ENCODE results near the gene SHC3. TPM values are rescaled to one million over a fixed set of nuclear protein-coding genes. Genes with fewer than 3 reads are reported as not detected.
A peak's percentile ranks its signal among the peaks of the same experiment; 100 is the strongest.

The SHC3 gene
- total RNA-seq, 6 donors from 2014 or later: 11.0 to 22.0 (median 14.0) TPM

- DNase-seq (no peak), ATAC-seq (ENCODE audit: low FRiP score in 2 of 2) (peak; percentile 37 to 89)
- Histone ChIP-seq H3K36me3 (no peaks in the 10 kb centered on the region), H3K4me3 (no peak overlapping the region), H3K27me3 (no peaks in the 10 kb centered on the region), H3K9me3 (no peaks in the 10 kb centered on the region), H3K4me1 (peaks cover 0 to 7% (median 3%) of the 10 kb centered on the region in 4 donors), H3K27ac (peak overlapping the region in 2 of 4 donors; percentile 28 to 43)
- 61 to 72% methylated on average over 5 of the region's 5 CpGs for WGBS, 2 donors
- TF ChIP-seq POLR2A (IDR thresholded peaks at IDR 0.05) (no peak), POLR2AphosphoS5 (IDR thresholded peaks at IDR 0.05) (peak; percentile 24 to 51), EP300 (IDR thresholded peaks at IDR 0.05) (no peak), CTCF (IDR thresholded peaks at IDR 0.05) (no peak)
These were observed 140.1 kb downstream of the SHC3 start for GRCh38 chr9:89038382-89039103.

- peak in 1 of 2 donors; percentile 28 for ATAC-seq (ENCODE audit: low FRiP score in 2 of 2)
These were observed 140.7 kb downstream of the SHC3 start for GRCh38 chr9:89037891-89038290.

GRCh38 chr9:89037346-89037745 lies 141.3 kb downstream of the SHC3 start:
- DNase-seq: no peak
- H3K9me3 ChIP-seq: no peaks in the 10 kb centered on the region
- no peaks in the 10 kb centered on the region for H3K27me3 ChIP-seq
- H3K27ac ChIP-seq: no peak overlapping the region
- no peak for ATAC-seq (ENCODE audit: low FRiP score in 2 of 2)
- no peaks in the 10 kb centered on the region for H3K36me3 ChIP-seq
- 67 to 70% methylated on average over 4 of the region's 4 CpGs for WGBS, 2 donors
- no peak overlapping the region for H3K4me3 ChIP-seq
- H3K4me1 ChIP-seq: peaks cover 0 to 7% (median 3%) of the 10 kb centered on the region in 4 donors
- no peak for TF ChIP-seq POLR2A (IDR thresholded peaks at IDR 0.05)
- no peak for TF ChIP-seq EP300 (IDR thresholded peaks at IDR 0.05)
- no peak for TF ChIP-seq CTCF (IDR thresholded peaks at IDR 0.05)
- TF ChIP-seq POLR2AphosphoS5 (IDR thresholded peaks at IDR 0.05): no peak

More at GRCh38 chr9:89037891-89038290, 140.7 kb downstream of the SHC3 start:
- H3K9me3 ChIP-seq: no peaks in the 10 kb centered on the region
- no peaks in the 10 kb centered on the region for H3K36me3 ChIP-seq
- H3K27me3 ChIP-seq: no peaks in the 10 kb centered on the region
- 83 to 84% methylated on average over 5 to 9 of the region's 9 CpGs for WGBS, 2 donors
- no peak overlapping the region for H3K4me3 ChIP-seq
- H3K4me1 ChIP-seq: peaks cover 0 to 7% (median 3%) of the 10 kb centered on the region in 4 donors
- peak overlapping the region in 1 of 4 donors; percentile 43 for H3K27ac ChIP-seq
- DNase-seq: no peak
- TF ChIP-seq POLR2A (IDR thresholded peaks at IDR 0.05): no peak
- TF ChIP-seq POLR2AphosphoS5 (IDR thresholded peaks at IDR 0.05): no peak
- TF ChIP-seq CTCF (IDR thresholded peaks at IDR 0.05): no peak
- no peak for TF ChIP-seq EP300 (IDR thresholded peaks at IDR 0.05)

GRCh38 chr9:89036891-89037290 lies 141.7 kb downstream of the SHC3 start:
- TF ChIP-seq POLR2AphosphoS5 (IDR thresholded peaks at IDR 0.05) (no peak), EP300 (IDR thresholded peaks at IDR 0.05) (no peak), CTCF (IDR thresholded peaks at IDR 0.05) (no peak)
- H3K36me3 ChIP-seq: no peaks in the 10 kb centered on the region
- H3K4me1 ChIP-seq: peaks cover 0 to 7% (median 3%) of the 10 kb centered on the region in 4 donors
- peak overlapping the region in 1 of 4 donors; percentile 13 for H3K27ac ChIP-seq
- peak in 1 of 2 donors; percentile 61 for DNase-seq
- no peaks in the 10 kb centered on the region for H3K9me3 ChIP-seq
- H3K27me3 ChIP-seq: no peaks in the 10 kb centered on the region
- ATAC-seq (ENCODE audit: low FRiP score in 2 of 2): peak in 1 of 2 donors; percentile 64
- H3K4me3 ChIP-seq: no peak overlapping the region
- WGBS, 2 donors: 59 to 67% methylated on average over 3 of the region's 3 CpGs

Measured in upper lobe of left lung (tissue), 6 donors.